Hepatocyte (in vitro differentiated cells): ENCODE data around the gene ABCA12.

Experiments used
- CTCF ChIP-seq: fragments of 200-600 bp; sonication (generic); IDR thresholded peaks from 2 replicates; pipeline ENCODE4 v1.5.1; 2016; ENCODE audit warnings: antibody characterized with exemption, mild to moderate bottlenecking; ENCODE audit not compliant: poor library complexity
- EZH2 ChIP-seq: fragments of 200-600 bp; sonication (generic); IDR thresholded peaks from 2 replicates; pipeline ENCODE4 v1.6.1; 2016; ENCODE audit warnings: antibody characterized with exemption, mild to moderate bottlenecking, borderline replicate concordance
- EZH2phosphoT487 ChIP-seq: fragments of 200-600 bp; sonication (generic); IDR thresholded peaks from one replicate; pipeline ENCODE4 v1.6.1; 2018; ENCODE audit warnings: antibody characterized with exemption, mild to moderate bottlenecking, low read depth, moderate library complexity; ENCODE audit not compliant: unreplicated experiment, severe bottlenecking

- TF ChIP-seq CTCF (no peak), EZH2 (no peak), EZH2phosphoT487 (no peak)
Measured at GRCh38 chr2:214995409-214995808, 143.0 kb downstream of the ABCA12 start.
